UCSD-AML1 (cell line): Measurements from ENCODE around the gene CD209.
"Not testable (repeated sequence)": the region's sequence is repeated elsewhere in the genome, so short reads cannot be mapped to it uniquely, and the experiment has no call there.

ENCODE experiments used
- DNase-seq: peaks from one replicate; lab custom pipeline; 2025; ENCODE audit not compliant: unreplicated experiment; lab: John Stamatoyannopoulos, UW

Gene CD209

GRCh38 chr19:7771072-7771471 is 23.7 kb upstream of the CD209 start:
- DNase-seq, result no peak

- DNase-seq, result no peak
These were observed 21.8 kb upstream of the CD209 start for GRCh38 chr19:7769171-7769570.

- DNase-seq, result no peak
These were observed 20.2 kb upstream of the CD209 start for GRCh38 chr19:7767487-7767886.

GRCh38 chr19:7766535-7766934 is 19.2 kb upstream of the CD209 start:
- no peak for DNase-seq

- DNase-seq, result not testable (repeated sequence)
These were observed 17.7 kb upstream of the CD209 start for GRCh38 chr19:7765043-7765442.

GRCh38 chr19:7764157-7764556 is 16.8 kb upstream of the CD209 start:
- not testable (repeated sequence) for DNase-seq

- DNase-seq, result no peak
These were observed 16.4 kb upstream of the CD209 start for GRCh38 chr19:7763696-7764095.

- no peak for DNase-seq
These were observed 15.5 kb upstream of the CD209 start, which contains the start of gene CLEC4M for GRCh38 chr19:7762719-7763293. CLEC4M (plus strand) TSS chr19:7763243; CDS start chr19:7763267, 24 bp downstream.

GRCh38 chr19:7759156-7759555 is 11.8 kb upstream of the CD209 start:
- no peak for DNase-seq

GRCh38 chr19:7757358-7757757 is 10.0 kb upstream of the CD209 start:
- DNase-seq, result no peak

- DNase-seq, result no peak
These were observed 8.9 kb upstream of the CD209 start for GRCh38 chr19:7756258-7756657.

- no peak for DNase-seq
These were observed 3.9 kb upstream of the CD209 start for GRCh38 chr19:7751157-7751783.

GRCh38 chr19:7748756-7749155 is 1.4 kb upstream of the CD209 start:
- no peak for DNase-seq

- no peak for DNase-seq
These were observed 837 bp upstream of the CD209 start for GRCh38 chr19:7748171-7748570.

GRCh38 chr19:7746306-7746705 is 1.0 kb downstream of the CD209 start:
- DNase-seq, result not testable (repeated sequence)

GRCh38 chr19:7744871-7745650 is 2.3 kb downstream of the CD209 start:
- DNase-seq, result no peak

- no peak for DNase-seq
These were observed 3.0 kb downstream of the CD209 start for GRCh38 chr19:7744199-7744786.

GRCh38 chr19:7743425-7743841 is 3.9 kb downstream of the CD209 start:
- DNase-seq, result no peak

GRCh38 chr19:7742991-7743390 is 4.3 kb downstream of the CD209 start:
- no peak for DNase-seq

GRCh38 chr19:7742575-7742974 is 4.8 kb downstream of the CD209 start:
- DNase-seq, result no peak

GRCh38 chr19:7740682-7741054 is 6.7 kb downstream of the CD209 start:
- DNase-seq, result no peak
